Hepatocyte (in vitro differentiated cells): ENCODE results near the gene TASP1. TPM values are rescaled to one million over a fixed set of nuclear protein-coding genes. Genes with fewer than 3 reads are reported as not detected.

Experiments
- DNase-seq: peaks from one replicate; pipeline ENCODE4 v3.0.0-alpha.2; 2016; ENCODE audit warnings: low spot score
- H2AFZ ChIP-seq: fragments of 200-600 bp; sonication (generic); 2 replicates; pipeline ENCODE4 v1.6.0; 2016; ENCODE audit warnings: antibody characterized with exemption, mild to moderate bottlenecking
- H3K27ac ChIP-seq: fragments of 200-600 bp; sonication (generic); 2 replicates; pipeline ENCODE4 v1.5.1; 2016; ENCODE audit warnings: mild to moderate bottlenecking
- H3K27me3 ChIP-seq: fragments of 200-600 bp; sonication (generic); 2 replicates; pipeline ENCODE4 v1.6.1; 2016
- H3K36me3 ChIP-seq: fragments of 200-600 bp; sonication (generic); replicated peaks from 2 replicates; pipeline ENCODE4 v1.5.1; 2016; ENCODE audit warnings: low read depth; ENCODE audit not compliant: insufficient read depth
- H3K4me1 ChIP-seq: fragments of 200-600 bp; sonication (generic); 2 replicates; pipeline ENCODE4 v1.5.1; 2016; ENCODE audit warnings: mild to moderate bottlenecking, moderate library complexity; ENCODE audit not compliant: insufficient read depth
- H3K4me2 ChIP-seq: fragments of 200-600 bp; sonication (generic); 2 replicates; pipeline ENCODE4 v1.6.0; 2016
- H3K4me3 ChIP-seq: fragments of 200-600 bp; sonication (generic); 2 replicates; pipeline ENCODE4 v1.5.1; 2016; ENCODE audit warnings: mild to moderate bottlenecking
- H3K79me2 ChIP-seq: fragments of 200-600 bp; sonication (generic); 2 replicates; pipeline ENCODE4 v1.6.0; 2017; ENCODE audit warnings: mild to moderate bottlenecking
- H3K9me2 ChIP-seq: fragments of 200-600 bp; sonication (generic); replicated peaks from 2 replicates; pipeline ENCODE4 v1.6.0; 2017; ENCODE audit warnings: mild to moderate bottlenecking; ENCODE audit not compliant: insufficient read depth
- H3K9me3 ChIP-seq: fragments of 200-600 bp; sonication (generic); 2 replicates; pipeline ENCODE4 v1.5.1; 2016; ENCODE audit warnings: low read depth, mild to moderate bottlenecking
- H4K20me1 ChIP-seq: fragments of 200-600 bp; sonication (generic); 2 replicates; pipeline ENCODE4 v1.6.0; 2016; ENCODE audit warnings: mild to moderate bottlenecking; ENCODE audit not compliant: insufficient read depth, poor library complexity, severe bottlenecking
- CTCF ChIP-seq: fragments of 200-600 bp; sonication (generic); IDR thresholded peaks from 2 replicates; pipeline ENCODE4 v1.5.1; 2016; ENCODE audit warnings: antibody characterized with exemption, mild to moderate bottlenecking; ENCODE audit not compliant: poor library complexity
- EZH2 ChIP-seq: fragments of 200-600 bp; sonication (generic); IDR thresholded peaks from 2 replicates; pipeline ENCODE4 v1.6.1; 2016; ENCODE audit warnings: antibody characterized with exemption, mild to moderate bottlenecking, borderline replicate concordance
- EZH2phosphoT487 ChIP-seq: fragments of 200-600 bp; sonication (generic); IDR thresholded peaks from one replicate; pipeline ENCODE4 v1.6.1; 2018; ENCODE audit warnings: antibody characterized with exemption, mild to moderate bottlenecking, low read depth, moderate library complexity; ENCODE audit not compliant: unreplicated experiment, severe bottlenecking
- WGBS: methylation state at CpG from one replicate; pipeline ENCODE4 v1.1.6; 2016; ENCODE audit warnings: low lambda C conversion rate; ENCODE audit errors: missing lambda C conversion rate; 5-methylcytosine and 5-hydroxymethylcytosine counted together
- polyA plus RNA-seq: library from polyadenylated mRNA; unstranded; fragments of >200 nt; fragmentation: Nextera tagmentation; extraction: Ambion mirVana; gene quantifications from 2 replicates; pipeline ENCODE4 v1.2.1, GENCODE V29; 2016
- total RNA-seq: library from RNA; depleted of rRNA; stranded (reverse); fragments of >200 nt; gene quantifications from 2 replicates; pipeline ENCODE4 v1.2.3, GENCODE V29; 2014

The TASP1 gene
- total and polyA plus RNA-seq, 2 experiments from 2014 or later = 11.1 to 12.9 TPM

- no peaks in the 10 kb centered on the region for H3K9me2 ChIP-seq
- no peak overlapping the region for H3K4me3 ChIP-seq
- H2AFZ ChIP-seq = no peak overlapping the region
- DNase-seq = no peak
- H3K79me2 ChIP-seq = no peaks in the 10 kb centered on the region
- WGBS = 96% methylated on average over 1 of the region's 1 CpG
- H3K27ac ChIP-seq = no peak overlapping the region
- no peaks in the 10 kb centered on the region for H3K36me3 ChIP-seq
- TF ChIP-seq CTCF (no peak), EZH2 (no peak), EZH2phosphoT487 (no peak)
- no peaks in the 10 kb centered on the region for H3K4me1 ChIP-seq
- H3K27me3 ChIP-seq = no peaks in the 10 kb centered on the region
- no peak overlapping the region for H3K4me2 ChIP-seq
- no peaks in the 10 kb centered on the region for H4K20me1 ChIP-seq
- H3K9me3 ChIP-seq = no peaks in the 10 kb centered on the region
Observed at GRCh38 chr20:13442986-13443385, 195.7 kb downstream of the TASP1 start.

- Histone ChIP-seq H4K20me1 (no peaks in the 10 kb centered on the region), H3K27me3 (no peaks in the 10 kb centered on the region), H3K9me3 (no peaks in the 10 kb centered on the region), H3K4me3 (no peak overlapping the region), H3K4me2 (no peak overlapping the region), H3K9me2 (no peaks in the 10 kb centered on the region), H3K4me1 (no peaks in the 10 kb centered on the region), H3K79me2 (no peaks in the 10 kb centered on the region), H3K36me3 (no peaks in the 10 kb centered on the region), H2AFZ (no peak overlapping the region), H3K27ac (no peak overlapping the region)
- no peak for TF ChIP-seq EZH2
- no peak for TF ChIP-seq CTCF
- no peak for TF ChIP-seq EZH2phosphoT487
- DNase-seq = no peak
Observed at GRCh38 chr20:13441388-13441787, 197.3 kb downstream of the TASP1 start.

- no peak for DNase-seq
- no peak overlapping the region for H3K27ac ChIP-seq
- no peaks in the 10 kb centered on the region for H3K4me1 ChIP-seq
- H4K20me1 ChIP-seq = no peaks in the 10 kb centered on the region
- no peaks in the 10 kb centered on the region for H3K9me3 ChIP-seq
- no peaks in the 10 kb centered on the region for H3K9me2 ChIP-seq
- no peaks in the 10 kb centered on the region for H3K27me3 ChIP-seq
- 77% methylated on average over 7 of the region's 7 CpGs for WGBS
- TF ChIP-seq EZH2phosphoT487 (no peak), CTCF (no peak), EZH2 (no peak)
- no peak overlapping the region for H3K4me2 ChIP-seq
- no peak overlapping the region for H2AFZ ChIP-seq
- no peaks in the 10 kb centered on the region for H3K79me2 ChIP-seq
- no peaks in the 10 kb centered on the region for H3K36me3 ChIP-seq
- H3K4me3 ChIP-seq = no peak overlapping the region
Observed at GRCh38 chr20:13436530-13436929, 202.2 kb downstream of the TASP1 start.

GRCh38 chr20:13432126-13432525 is 206.6 kb downstream of the TASP1 start:
- Histone ChIP-seq H3K4me3 (no peak overlapping the region), H3K9me3 (no peaks in the 10 kb centered on the region), H4K20me1 (no peaks in the 10 kb centered on the region), H3K36me3 (no peaks in the 10 kb centered on the region), H3K27ac (no peak overlapping the region), H2AFZ (no peak overlapping the region), H3K27me3 (no peaks in the 10 kb centered on the region), H3K79me2 (no peaks in the 10 kb centered on the region), H3K9me2 (no peaks in the 10 kb centered on the region), H3K4me2 (no peak overlapping the region), H3K4me1 (no peaks in the 10 kb centered on the region)
- no peak for DNase-seq
- 60% methylated on average over 1 of the region's 1 CpG for WGBS
- TF ChIP-seq EZH2phosphoT487 = no peak
- TF ChIP-seq CTCF = no peak
- TF ChIP-seq EZH2 = no peak
